Neuronal stem cell (in vitro differentiated cells): ENCODE results near the gene NKAPL.
"Not testable (repeated sequence)": the region's sequence is repeated elsewhere in the genome, so short reads cannot be mapped to it uniquely, and the experiment has no call there.

Experiments used
- DNase-seq: peaks from one replicate; pipeline ENCODE4 v3.0.0-alpha.2; 2013; ENCODE audit warnings: low spot score
- H2AFZ ChIP-seq: one replicate; pipeline ENCODE4 v1.6.1; 2013; ENCODE audit warnings: mild to moderate bottlenecking, low read length, inconsistent platforms
- H2AK5ac ChIP-seq: 2 replicates; pipeline ENCODE4 v1.6.1; 2013; ENCODE audit warnings: low read depth, mild to moderate bottlenecking, inconsistent platforms, low read length, moderate library complexity, mixed read lengths
- H2BK120ac ChIP-seq: 2 replicates; pipeline ENCODE4 v1.6.1; 2013; ENCODE audit warnings: low read depth, mild to moderate bottlenecking, inconsistent platforms, low read length, moderate library complexity, mixed read lengths
- H2BK12ac ChIP-seq: one replicate; pipeline ENCODE4 v1.6.1; 2013; ENCODE audit warnings: low read length, inconsistent platforms
- H2BK15ac ChIP-seq: 2 replicates; pipeline ENCODE4 v1.6.1; 2013; ENCODE audit warnings: mild to moderate bottlenecking, low read length, inconsistent platforms, mixed read lengths
- H2BK5ac ChIP-seq: one replicate; pipeline ENCODE4 v1.6.1; 2013; ENCODE audit warnings: inconsistent platforms, mild to moderate bottlenecking, low read length, moderate library complexity
- H3K14ac ChIP-seq: one replicate; pipeline ENCODE4 v1.6.1; 2013; ENCODE audit warnings: low read length, inconsistent platforms
- H3K18ac ChIP-seq: 2 replicates; pipeline ENCODE4 v1.6.1; 2013; ENCODE audit warnings: low read length, inconsistent platforms
- H3K23ac ChIP-seq: 2 replicates; pipeline ENCODE4 v1.6.1; 2013; ENCODE audit warnings: low read depth, mild to moderate bottlenecking, mixed read lengths, low read length, inconsistent platforms; ENCODE audit not compliant: poor library complexity
- H3K27ac ChIP-seq: replicated peaks from 3 replicates; pipeline ENCODE4 v1.5.1; 2013; ENCODE audit warnings: low read length, inconsistent platforms
- H3K27me3 ChIP-seq, 3 experiments: 2 replicates each; pipeline ENCODE4 v1.6.1; 2013; ENCODE audit warnings: low read length in 3 of 3, mild to moderate bottlenecking in 2 of 3, inconsistent platforms in 1 of 3, low read depth in 1 of 3, mixed read lengths in 1 of 3, moderate library complexity in 1 of 3; ENCODE audit not compliant: control insufficient read depth in 3 of 3, insufficient read depth in 3 of 3
- H3K36me3 ChIP-seq, 2 donors: replicated peaks in 1 of 2; 2 replicates each; pipeline ENCODE4 v1.6.1; 2013; ENCODE audit warnings: low read length in 2 of 2; ENCODE audit not compliant: control insufficient read depth in 2 of 2, insufficient read depth in 2 of 2
- H3K4ac ChIP-seq: 2 replicates; pipeline ENCODE4 v1.6.1; 2013; ENCODE audit warnings: inconsistent platforms, mild to moderate bottlenecking, low read length, moderate library complexity
- H3K4me1 ChIP-seq, 2 donors: 1 replicate in 1 of 2; 2 replicates in 1 of 2; pipeline ENCODE4 v1.6.1; 2013; ENCODE audit warnings: low read length in 2 of 2, low read depth in 1 of 2; ENCODE audit not compliant: control insufficient read depth in 2 of 2, insufficient read depth in 1 of 2
- H3K4me2 ChIP-seq: one replicate; pipeline ENCODE4 v1.6.1; 2013; ENCODE audit warnings: mild to moderate bottlenecking, low read length, inconsistent platforms; ENCODE audit not compliant: insufficient read depth, poor library complexity, severe bottlenecking
- H3K4me3 ChIP-seq, 2 donors: 2 replicates each; pipeline ENCODE4 v1.5.1; 2013; ENCODE audit warnings: low read length in 2 of 2, mild to moderate bottlenecking in 2 of 2, inconsistent platforms in 1 of 2, moderate library complexity in 1 of 2
- H3K79me1 ChIP-seq: one replicate; pipeline ENCODE4 v1.6.1; 2013; ENCODE audit warnings: low read depth, mild to moderate bottlenecking, inconsistent platforms, low read length, moderate library complexity
- H3K9ac ChIP-seq: one replicate; pipeline ENCODE4 v1.6.1; 2013; ENCODE audit warnings: mild to moderate bottlenecking, low read depth, low read length, inconsistent platforms; ENCODE audit not compliant: poor library complexity
- H3K9me3 ChIP-seq, 2 donors: replicated peaks in 1 of 2; 2 replicates each; pipeline versions ENCODE3 to v1.6.1; 2013; ENCODE audit warnings: low read length in 2 of 2, mild to moderate bottlenecking in 2 of 2, inconsistent platforms in 1 of 2, low read depth in 1 of 2, mixed read lengths in 1 of 2, moderate library complexity in 1 of 2; ENCODE audit not compliant: control insufficient read depth in 2 of 2, insufficient read depth in 1 of 2
- H4K8ac ChIP-seq: one replicate; pipeline ENCODE4 v1.6.1; 2013; ENCODE audit warnings: low read depth, mild to moderate bottlenecking, inconsistent platforms, low read length, moderate library complexity
- H4K91ac ChIP-seq: one replicate; pipeline ENCODE4 v1.6.1; 2013; ENCODE audit warnings: low read length, low read depth, mild to moderate bottlenecking, inconsistent platforms; ENCODE audit not compliant: poor library complexity
- WGBS, 2 donors: extraction: QIAGEN DNeasy Blood & Tissue Kit; methylation state at CpG; one replicate each; pipeline ENCODE4 v1.1.7; 2013; ENCODE audit warnings: missing lambda C conversion rate in 2 of 2, mixed read lengths in 1 of 2; ENCODE audit not compliant: insufficient read length in 2 of 2, insufficient replicate concordance in 1 of 2; ENCODE audit errors: extremely low coverage in 2 of 2; 5-methylcytosine and 5-hydroxymethylcytosine counted together

The NKAPL gene

DNA sequence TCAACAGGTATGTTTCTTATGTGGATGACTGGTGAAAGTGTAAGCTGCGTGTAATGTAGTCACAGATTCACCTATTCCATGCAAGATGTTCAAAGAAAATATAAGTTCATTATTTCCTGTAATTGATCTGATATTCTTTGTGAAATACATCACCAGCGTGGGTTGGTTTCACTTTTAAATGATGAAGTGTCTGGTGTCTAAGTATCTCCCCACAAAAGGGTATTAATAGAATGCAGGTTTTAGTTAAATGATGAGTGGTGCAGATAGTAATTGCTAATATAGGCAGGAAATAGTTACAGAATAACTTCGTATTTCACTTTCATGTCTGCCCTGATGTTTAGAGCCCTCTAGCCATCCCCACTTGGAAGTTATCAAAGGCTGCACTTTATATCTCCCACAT lies 44.5 kb downstream of the NKAPL start:
- no peaks in the 10 kb centered on the region for H3K9me3 ChIP-seq

DNA sequence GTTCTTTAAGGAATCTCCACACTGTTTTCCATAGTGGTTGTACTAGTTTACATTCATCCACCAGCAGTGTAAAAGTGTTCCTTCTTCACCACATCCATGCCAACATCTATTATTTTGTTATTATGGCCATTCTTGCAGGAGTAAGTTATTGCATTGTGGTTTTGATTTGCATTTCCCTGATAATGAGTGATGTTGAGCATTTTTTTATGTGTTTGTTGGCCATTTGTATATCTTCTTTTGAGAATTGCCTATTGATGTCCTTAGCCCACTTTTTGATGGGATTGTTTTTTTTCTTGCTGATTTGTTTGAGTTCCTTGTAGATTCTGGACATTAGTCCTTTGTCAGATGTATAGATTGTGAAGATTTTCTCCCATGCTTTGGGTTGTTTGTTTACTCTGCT lies 47.3 kb downstream of the NKAPL start:
- not testable (repeated sequence) for H3K14ac ChIP-seq, H3K9me3 ChIP-seq, H4K91ac ChIP-seq, H2AK5ac ChIP-seq, H3K4me3 ChIP-seq, H3K23ac ChIP-seq, H3K4ac ChIP-seq, H2BK120ac ChIP-seq, H4K8ac ChIP-seq, H3K4me2 ChIP-seq, H2BK5ac ChIP-seq, H3K27ac ChIP-seq, H3K18ac ChIP-seq, DNase-seq, H3K9ac ChIP-seq, H2BK15ac ChIP-seq, H2AFZ ChIP-seq, H3K4me1 ChIP-seq, H3K79me1 ChIP-seq, H2BK12ac ChIP-seq, H3K27me3 ChIP-seq
- peaks cover 6 to 21% of the 10 kb centered on the region in 2 donors for H3K36me3 ChIP-seq

More for the DNA sequence above, 44.5 kb downstream of the NKAPL start:
- Histone ChIP-seq H2BK120ac (no peak overlapping the region), H4K8ac (no peak overlapping the region), H2AFZ (no peak overlapping the region), H2BK5ac (no peak overlapping the region), H3K4ac (no peak overlapping the region), H2BK15ac (no peak overlapping the region), H3K36me3 (peaks cover 6 to 45% of the 10 kb centered on the region in 2 donors), H3K9ac (no peak overlapping the region), H3K23ac (no peak overlapping the region), H2BK12ac (no peak overlapping the region), H3K4me3 (no peak overlapping the region), H3K79me1 (no peaks in the 10 kb centered on the region), H3K4me2 (no peak overlapping the region), H3K4me1 (no peaks in the 10 kb centered on the region), H3K18ac (no peak overlapping the region), H3K27ac (no peak overlapping the region), H4K91ac (no peak overlapping the region), H3K14ac (no peak overlapping the region), H3K27me3 (peaks cover 0 to 2% (median 0%) of the 10 kb centered on the region in 3 experiments), H2AK5ac (no peak overlapping the region)
- WGBS, 2 donors = no CpG with 5 or more reads among the region's 3 CpGs
- no peak for DNase-seq
